Measurements from ENCODE around the gene ASB7. TPM values are rescaled to one million over a fixed set of nuclear protein-coding genes. Genes with fewer than 3 reads are reported as not detected.
"Not testable (repeated sequence)": the region's sequence is repeated elsewhere in the genome, so short reads cannot be mapped to it uniquely, and the experiment has no call there.

The ASB7 gene
- polyA plus RNA-seq, 3 donors: 5.3 to 9.8 (median 7.6) TPM

DNA sequence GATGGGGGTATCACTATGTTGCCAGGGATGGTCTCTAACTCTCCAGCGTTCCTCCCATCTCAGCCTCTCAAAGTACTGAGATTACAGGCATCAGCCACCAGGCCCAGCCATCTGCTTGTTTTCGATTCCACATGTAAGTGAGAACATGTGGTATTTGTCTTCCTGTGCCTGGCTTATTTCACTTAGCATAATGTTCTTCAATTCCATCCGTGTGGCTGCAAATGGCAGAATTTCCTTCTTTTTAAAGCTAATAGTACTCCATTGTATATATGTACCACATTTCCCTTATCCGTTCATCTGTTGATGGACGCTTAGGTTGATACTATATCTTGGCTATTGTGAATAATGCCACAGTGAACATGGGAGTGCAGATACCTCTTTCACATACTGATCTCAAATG lies 70.6 kb downstream of the ASB7 start:
- Histone ChIP-seq H4K20me1 (ENCODE audit: insufficient read depth, low read length) (no peaks in the 10 kb centered on the region), H3K79me2 (ENCODE audit: insufficient read depth, low read length) (no peaks in the 10 kb centered on the region), H3K27me3 (ENCODE audit: control insufficient read depth in 2 of 2, insufficient read depth in 2 of 2, low read length in 2 of 2) (no peaks in the 10 kb centered on the region), H3K9ac (ENCODE audit: insufficient read depth, low read length, poor library complexity, severe bottlenecking) (no peak overlapping the region), H3K4me3 (replicated peaks in 1 of 3; ENCODE audit: low read depth in 2 of 3, low read length in 3 of 3) (no peak overlapping the region), H3K9me3 (replicated peaks in 1 of 2; ENCODE audit: control insufficient read depth in 1 of 2, insufficient read depth in 1 of 2, low read length in 2 of 2) (no peaks in the 10 kb centered on the region), H3K4me1 (ENCODE audit: control insufficient read depth in 1 of 2, insufficient read depth in 2 of 2, low read length in 2 of 2) (no peaks in the 10 kb centered on the region), H3K27ac (ENCODE audit: low read depth in 1 of 2, low read length in 2 of 2) (no peak overlapping the region), H3K4me2 (replicated peaks; ENCODE audit: extremely low read depth, low read length, poor library complexity, severe bottlenecking) (no peak overlapping the region), H2AFZ (ENCODE audit: insufficient read depth, low read depth, low read length, poor library complexity, severe bottlenecking) (no peak overlapping the region), H3K36me3 (replicated peaks in 1 of 2; ENCODE audit: control insufficient read depth in 1 of 2, insufficient read depth in 2 of 2, low read length in 2 of 2) (no peaks in the 10 kb centered on the region)
- DNase-seq: no peak
- Mint-ChIP-seq H3K36me3 (no peaks in the 10 kb centered on the region), H3K27me3 (ENCODE audit: low read depth in 3 of 3) (peaks cover 5 to 10% (median 10%) of the 10 kb centered on the region in 3 donors), H3K4me1 (no peaks in the 10 kb centered on the region), H3K4me3 (no peak overlapping the region), H3K27ac (no peak overlapping the region), H3K9me3 (peaks cover 0 to 10% (median 4%) of the 10 kb centered on the region in 7 donors)
- intact Hi-C loops (cut with micrococcal nuclease): no loop called here
- TF ChIP-seq, protein P1, sequence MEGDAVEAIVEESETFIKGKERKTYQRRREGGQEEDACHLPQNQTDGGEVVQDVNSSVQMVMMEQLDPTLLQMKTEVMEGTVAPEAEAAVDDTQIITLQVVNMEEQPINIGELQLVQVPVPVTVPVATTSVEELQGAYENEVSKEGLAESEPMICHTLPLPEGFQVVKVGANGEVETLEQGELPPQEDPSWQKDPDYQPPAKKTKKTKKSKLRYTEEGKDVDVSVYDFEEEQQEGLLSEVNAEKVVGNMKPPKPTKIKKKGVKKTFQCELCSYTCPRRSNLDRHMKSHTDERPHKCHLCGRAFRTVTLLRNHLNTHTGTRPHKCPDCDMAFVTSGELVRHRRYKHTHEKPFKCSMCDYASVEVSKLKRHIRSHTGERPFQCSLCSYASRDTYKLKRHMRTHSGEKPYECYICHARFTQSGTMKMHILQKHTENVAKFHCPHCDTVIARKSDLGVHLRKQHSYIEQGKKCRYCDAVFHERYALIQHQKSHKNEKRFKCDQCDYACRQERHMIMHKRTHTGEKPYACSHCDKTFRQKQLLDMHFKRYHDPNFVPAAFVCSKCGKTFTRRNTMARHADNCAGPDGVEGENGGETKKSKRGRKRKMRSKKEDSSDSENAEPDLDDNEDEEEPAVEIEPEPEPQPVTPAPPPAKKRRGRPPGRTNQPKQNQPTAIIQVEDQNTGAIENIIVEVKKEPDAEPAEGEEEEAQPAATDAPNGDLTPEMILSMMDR (IDR thresholded peaks at IDR 0.05): no peak
- WGBS (ENCODE audit: insufficient coverage): no CpG with 5 or more reads among the region's 5 CpGs

DNA sequence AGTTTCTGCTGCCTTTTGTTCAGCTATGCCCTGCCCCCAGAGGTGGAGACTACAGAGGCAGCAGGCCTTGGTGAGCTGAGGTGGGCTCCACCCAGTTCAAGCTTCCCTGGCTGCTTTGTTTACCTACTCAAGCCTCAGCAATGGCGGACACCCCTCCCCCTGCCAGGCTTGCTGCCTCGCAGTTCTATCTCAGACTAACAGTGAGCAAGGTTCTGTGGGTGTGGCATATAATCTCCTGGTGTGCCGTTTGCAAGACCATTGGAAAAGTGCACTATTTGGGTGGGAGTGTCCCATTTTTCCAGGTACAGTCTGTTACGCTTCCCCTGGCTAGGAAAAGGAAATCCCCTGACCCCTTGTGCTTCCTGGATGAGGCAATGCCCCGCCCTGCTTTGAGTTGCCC lies 76.8 kb downstream of the ASB7 start:
- intact Hi-C loops (cut with micrococcal nuclease); H3K4me1 Mint-ChIP-seq; H3K79me2 ChIP-seq (ENCODE audit: insufficient read depth, low read length); H3K36me3 Mint-ChIP-seq; H3K4me1 ChIP-seq (ENCODE audit: control insufficient read depth in 1 of 2, insufficient read depth in 2 of 2, low read length in 2 of 2); H3K27ac ChIP-seq (ENCODE audit: low read depth in 1 of 2, low read length in 2 of 2); H3K4me3 ChIP-seq (replicated peaks in 1 of 3; ENCODE audit: low read depth in 2 of 3, low read length in 3 of 3); H2AFZ ChIP-seq (ENCODE audit: insufficient read depth, low read depth, low read length, poor library complexity, severe bottlenecking); H3K27me3 ChIP-seq (ENCODE audit: control insufficient read depth in 2 of 2, insufficient read depth in 2 of 2, low read length in 2 of 2); H3K4me3 Mint-ChIP-seq; H3K4me2 ChIP-seq (replicated peaks; ENCODE audit: extremely low read depth, low read length, poor library complexity, severe bottlenecking); H3K9ac ChIP-seq (ENCODE audit: insufficient read depth, low read length, poor library complexity, severe bottlenecking); H3K27ac Mint-ChIP-seq; H3K36me3 ChIP-seq (replicated peaks in 1 of 2; ENCODE audit: control insufficient read depth in 1 of 2, insufficient read depth in 2 of 2, low read length in 2 of 2); H4K20me1 ChIP-seq (ENCODE audit: insufficient read depth, low read length); DNase-seq: not testable (repeated sequence)
- H3K9me3 ChIP-seq (replicated peaks in 1 of 2; ENCODE audit: control insufficient read depth in 1 of 2, insufficient read depth in 1 of 2, low read length in 2 of 2): peaks cover 0 to 24% of the 10 kb centered on the region in 2 donors
- WGBS (ENCODE audit: insufficient coverage): 96% methylated on average over 3 of the region's 5 CpGs
- Mint-ChIP-seq H3K9me3 (peaks cover 14 to 37% (median 23%) of the 10 kb centered on the region in 7 donors), H3K27me3 (ENCODE audit: low read depth in 3 of 3) (peaks cover 6 to 13% (median 8%) of the 10 kb centered on the region in 3 donors)

Measured in CD14-positive monocyte (primary cell).